HepG2 (cell line): ENCODE measurements around the gene LYRM4. TPM values are rescaled to one million over a fixed set of nuclear protein-coding genes. Genes with fewer than 3 reads are reported as not detected.
A peak's percentile ranks its signal among the peaks of the same experiment; 100 is the strongest.

Experiments used
- IRF9 ChIP-seq: sonication (generic); formaldehyde crosslinking; IDR thresholded peaks from 2 replicates; pipeline ENCODE4 v1.8.0; 2022; ENCODE audit warnings: missing genetic modification reagents, mild to moderate bottlenecking, borderline replicate concordance
- KAT8 ChIP-seq: IDR thresholded peaks from 2 replicates; pipeline ENCODE4 v1.6.1; 2016; ENCODE audit warnings: missing genetic modification reagents, missing compliant biosample characterization
- NFE2 ChIP-seq: sonication (generic); formaldehyde crosslinking; IDR thresholded peaks from 2 replicates; pipeline ENCODE4 v1.4.0; 2020; ENCODE audit warnings: missing genetic modification reagents
- TBX3 ChIP-seq: fragments of 450-650 bp; IDR thresholded peaks from 2 replicates; pipeline ENCODE4 v1.6.1; 2017; ENCODE audit warnings: antibody characterized with exemption, mild to moderate bottlenecking, inconsistent platforms, borderline replicate concordance
- TOPORS ChIP-seq: sonication (generic); formaldehyde crosslinking; IDR thresholded peaks from 2 replicates; pipeline ENCODE4 v1.8.0; 2023; ENCODE audit warnings: mild to moderate bottlenecking, missing genetic modification reagents
- ZBTB3 ChIP-seq: sonication (generic); formaldehyde crosslinking; IDR thresholded peaks from 2 replicates; pipeline ENCODE4 v1.4.0; 2020; ENCODE audit warnings: low read depth, mild to moderate bottlenecking, moderate library complexity, missing genetic modification reagents, borderline replicate concordance
- ZNF251 ChIP-seq: sonication (generic); formaldehyde crosslinking; IDR thresholded peaks from 2 replicates; pipeline ENCODE4 v1.9.0; 2021; ENCODE audit warnings: mild to moderate bottlenecking, missing genetic modification reagents
- ZNF430 ChIP-seq: sonication (generic); formaldehyde crosslinking; IDR thresholded peaks from 2 replicates; pipeline ENCODE4 v1.9.0; 2021; ENCODE audit warnings: mild to moderate bottlenecking, missing genetic modification reagents
- ZNF451 ChIP-seq: sonication (generic); formaldehyde crosslinking; IDR thresholded peaks from 2 replicates; pipeline ENCODE4 v1.5.0; 2020; ENCODE audit warnings: mild to moderate bottlenecking, missing genetic modification reagents
- ZNF614 ChIP-seq: IDR thresholded peaks from 2 replicates; pipeline ENCODE4 v1.6.1; 2018; ENCODE audit warnings: missing biosample characterization, missing genetic modification reagents, inconsistent platforms, borderline replicate concordance
- ZNF713 ChIP-seq: sonication (generic); formaldehyde crosslinking; IDR thresholded peaks from 2 replicates; pipeline ENCODE4 v1.4.0; 2020; ENCODE audit warnings: mild to moderate bottlenecking, missing genetic modification reagents
- ZNF749 ChIP-seq: sonication (generic); formaldehyde crosslinking; IDR thresholded peaks from 2 replicates; pipeline ENCODE4 v1.8.0; 2022; ENCODE audit warnings: mild to moderate bottlenecking, missing genetic modification reagents, moderate library complexity, borderline replicate concordance
- ZNF788 ChIP-seq: sonication (generic); formaldehyde crosslinking; IDR thresholded peaks from 2 replicates; pipeline ENCODE4 v1.5.0; 2020; ENCODE audit warnings: mild to moderate bottlenecking, missing genetic modification reagents, borderline replicate concordance
- polyA plus RNA-seq, 8 experiments: library from polyadenylated mRNA; depleted of rRNA in 3 of 8; stranded (reverse) in 7 of 8; unstranded in 1 of 8; fragments of >200 nt; fragmentation: Illumina TruSeq in 4 of 8; extraction: Trizol in 4 of 8; gene quantifications; 2 replicates each; pipeline versions ENCODE4 v1.2.1 to v1.2.3, GENCODE V29; 2011 to 2016; ENCODE audit warnings: low read depth in 4 of 8, missing spikeins in 1 of 8, mixed read lengths in 1 of 8; ENCODE audit not compliant: insufficient read depth in 1 of 8
- total RNA-seq, 5 experiments: library from RNA; depleted of rRNA; stranded (reverse); fragments of >200 nt; fragmentation: Illumina TruSeq; extraction: Trizol; gene quantifications; 2 replicates each; pipeline ENCODE4 v1.2.3, GENCODE V29; 2016; ENCODE audit warnings: low read depth in 1 of 5
- TF ChIP-seq, protein P1 (sequence below): sonication (generic); formaldehyde crosslinking; IDR thresholded peaks from 2 replicates; pipeline ENCODE4 v1.5.0; 2020; ENCODE audit warnings: missing genetic modification reagents, mild to moderate bottlenecking, borderline replicate concordance
- TF ChIP-seq, protein P2 (sequence below): sonication (generic); formaldehyde crosslinking; IDR thresholded peaks from 2 replicates; pipeline ENCODE4 v1.8.0; 2022; ENCODE audit warnings: mild to moderate bottlenecking, missing genetic modification reagents, borderline replicate concordance
- TF ChIP-seq, protein P3 (sequence below): sonication (generic); formaldehyde crosslinking; IDR thresholded peaks from 2 replicates; pipeline ENCODE4 v1.5.0; 2020; ENCODE audit warnings: mild to moderate bottlenecking, missing genetic modification reagents, borderline replicate concordance

Gene LYRM4
- total and polyA plus RNA-seq, 2 of the 13 experiments (the other 11 are each of a cell fraction or from before 2014, with no cell fraction given): 64.6 to 67.5 TPM

- TF ChIP-seq, protein P1, sequence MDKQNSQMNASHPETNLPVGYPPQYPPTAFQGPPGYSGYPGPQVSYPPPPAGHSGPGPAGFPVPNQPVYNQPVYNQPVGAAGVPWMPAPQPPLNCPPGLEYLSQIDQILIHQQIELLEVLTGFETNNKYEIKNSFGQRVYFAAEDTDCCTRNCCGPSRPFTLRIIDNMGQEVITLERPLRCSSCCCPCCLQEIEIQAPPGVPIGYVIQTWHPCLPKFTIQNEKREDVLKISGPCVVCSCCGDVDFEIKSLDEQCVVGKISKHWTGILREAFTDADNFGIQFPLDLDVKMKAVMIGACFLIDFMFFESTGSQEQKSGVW (CRISPR knock-in tag): no peak; the same call in 1 of the 2 replicates
- 0 out of 2 replicates have a peak, but pooled peaks have one; percentile 46 for TF ChIP-seq ZNF430 (CRISPR knock-in tag)
- TF ChIP-seq KAT8 (CRISPR knock-in tag): peak; percentile 87
- TF ChIP-seq TBX3: no peak
- TF ChIP-seq, protein P2, sequence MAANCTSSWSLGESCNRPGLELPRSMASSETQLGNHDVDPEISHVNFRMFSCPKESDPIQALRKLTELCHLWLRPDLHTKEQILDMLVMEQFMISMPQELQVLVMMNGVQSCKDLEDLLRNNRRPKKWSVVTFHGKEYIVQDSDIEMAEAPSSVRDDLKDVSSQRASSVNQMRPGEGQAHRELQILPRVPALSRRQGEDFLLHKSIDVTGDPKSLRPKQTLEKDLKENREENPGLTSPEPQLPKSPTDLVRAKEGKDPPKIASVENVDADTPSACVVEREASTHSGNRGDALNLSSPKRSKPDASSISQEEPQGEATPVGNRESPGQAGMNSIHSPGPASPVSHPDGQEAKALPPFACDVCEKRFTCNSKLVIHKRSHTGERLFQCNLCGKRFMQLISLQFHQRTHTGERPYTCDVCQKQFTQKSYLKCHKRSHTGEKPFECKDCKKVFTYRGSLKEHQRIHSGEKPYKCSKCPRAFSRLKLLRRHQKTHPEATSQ (CRISPR knock-in tag): peak; percentile 72; the same call in 1 of the 2 replicates
- no peak; the same call in 1 of the 2 replicates for TF ChIP-seq ZNF451 (CRISPR knock-in tag)
- TF ChIP-seq NFE2 (CRISPR knock-in tag): no peak
- TF ChIP-seq ZNF749 (CRISPR knock-in tag): no peak; the same call in 1 of the 2 replicates
- no peak for TF ChIP-seq IRF9 (CRISPR knock-in tag)
- TF ChIP-seq TOPORS (CRISPR knock-in tag): no peak
- no peak for TF ChIP-seq ZNF713 (CRISPR knock-in tag)
- TF ChIP-seq ZNF251 (CRISPR knock-in tag): no peak
- TF ChIP-seq ZBTB3 (CRISPR knock-in tag): no peak
- TF ChIP-seq, protein P3, sequence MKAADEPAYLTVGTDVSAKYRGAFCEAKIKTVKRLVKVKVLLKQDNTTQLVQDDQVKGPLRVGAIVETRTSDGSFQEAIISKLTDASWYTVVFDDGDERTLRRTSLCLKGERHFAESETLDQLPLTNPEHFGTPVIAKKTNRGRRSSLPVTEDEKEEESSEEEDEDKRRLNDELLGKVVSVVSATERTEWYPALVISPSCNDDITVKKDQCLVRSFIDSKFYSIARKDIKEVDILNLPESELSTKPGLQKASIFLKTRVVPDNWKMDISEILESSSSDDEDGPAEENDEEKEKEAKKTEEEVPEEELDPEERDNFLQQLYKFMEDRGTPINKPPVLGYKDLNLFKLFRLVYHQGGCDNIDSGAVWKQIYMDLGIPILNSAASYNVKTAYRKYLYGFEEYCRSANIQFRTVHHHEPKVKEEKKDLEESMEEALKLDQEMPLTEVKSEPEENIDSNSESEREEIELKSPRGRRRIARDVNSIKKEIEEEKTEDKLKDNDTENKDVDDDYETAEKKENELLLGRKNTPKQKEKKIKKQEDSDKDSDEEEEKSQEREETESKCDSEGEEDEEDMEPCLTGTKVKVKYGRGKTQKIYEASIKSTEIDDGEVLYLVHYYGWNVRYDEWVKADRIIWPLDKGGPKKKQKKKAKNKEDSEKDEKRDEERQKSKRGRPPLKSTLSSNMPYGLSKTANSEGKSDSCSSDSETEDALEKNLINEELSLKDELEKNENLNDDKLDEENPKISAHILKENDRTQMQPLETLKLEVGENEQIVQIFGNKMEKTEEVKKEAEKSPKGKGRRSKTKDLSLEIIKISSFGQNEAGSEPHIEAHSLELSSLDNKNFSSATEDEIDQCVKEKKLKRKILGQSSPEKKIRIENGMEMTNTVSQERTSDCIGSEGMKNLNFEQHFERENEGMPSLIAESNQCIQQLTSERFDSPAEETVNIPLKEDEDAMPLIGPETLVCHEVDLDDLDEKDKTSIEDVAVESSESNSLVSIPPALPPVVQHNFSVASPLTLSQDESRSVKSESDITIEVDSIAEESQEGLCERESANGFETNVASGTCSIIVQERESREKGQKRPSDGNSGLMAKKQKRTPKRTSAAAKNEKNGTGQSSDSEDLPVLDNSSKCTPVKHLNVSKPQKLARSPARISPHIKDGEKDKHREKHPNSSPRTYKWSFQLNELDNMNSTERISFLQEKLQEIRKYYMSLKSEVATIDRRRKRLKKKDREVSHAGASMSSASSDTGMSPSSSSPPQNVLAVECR (CRISPR knock-in tag): peak; percentile 74; the same call in 1 of the 2 replicates
- peak; percentile 78 for TF ChIP-seq ZNF788 (CRISPR knock-in tag)
- TF ChIP-seq ZNF614 (CRISPR knock-in tag): peak; percentile 90
Observed at GRCh38 chr6:5205877-5206850, 54.6 kb downstream of the LYRM4 start (continued).
